PC-9 (cell line): ENCODE results near the gene PARVG. TPM values are rescaled to one million over a fixed set of nuclear protein-coding genes. Genes with fewer than 3 reads are reported as not detected.

ENCODE experiments used
- BruUV-seq: library from RNA; stranded (reverse); fragments of 400-500 nt; replicated peaks from 2 replicates; lab custom pipeline; 2021; lab: Mats Ljungman, UMichigan
- CTCF ChIA-PET: fragments of 300-600 bp; sonication (Branson Sonifier 250); formaldehyde crosslinking; loops from one replicate; lab custom pipeline; 2022; ENCODE audit warnings: antibody characterized with exemption; lab: Charles Lee
- POLR2A ChIA-PET: fragments of 300-600 bp; sonication (Branson Sonifier 250); formaldehyde crosslinking; loops from one replicate; lab custom pipeline; 2022; ENCODE audit warnings: antibody characterized with exemption; ENCODE audit not compliant: unreplicated experiment; lab: Charles Lee
- DNase-seq, 2 experiments: peaks; one replicate each; pipeline versions ENCODE4 v3.0.0 to v3.0.0-alpha.2; 2015 to 2022; ENCODE audit warnings: mixed read lengths in 1 of 2
- H2AFZ ChIP-seq: fragments of 200-600 bp; sonication (generic); 2 replicates; pipeline ENCODE4 v1.8.1; 2017; ENCODE audit warnings: antibody characterized with exemption
- H3F3A ChIP-seq: fragments of 200-600 bp; sonication (generic); 2 replicates; pipeline ENCODE4 v1.8.1; 2017; ENCODE audit warnings: antibody characterized with exemption, mild to moderate bottlenecking, low read depth; ENCODE audit not compliant: insufficient read depth
- H3K27ac ChIP-seq: fragments of 200-600 bp; sonication (generic); 2 replicates; pipeline ENCODE4 v1.6.1; 2016; ENCODE audit warnings: mixed run types
- H3K27me3 ChIP-seq: fragments of 200-600 bp; sonication (generic); 2 replicates; pipeline ENCODE4 v1.6.1; 2016; ENCODE audit warnings: low read depth, mixed run types; ENCODE audit not compliant: insufficient read depth
- H3K36me3 ChIP-seq: fragments of 200-600 bp; sonication (generic); 2 replicates; pipeline ENCODE4 v1.6.1; 2016; ENCODE audit warnings: low read depth, mixed run types
- H3K4me1 ChIP-seq: fragments of 200-600 bp; sonication (generic); replicated peaks from 2 replicates; pipeline ENCODE4 v1.6.1; 2016; ENCODE audit warnings: mixed run types; ENCODE audit not compliant: insufficient read depth
- H3K4me2 ChIP-seq: fragments of 200-600 bp; sonication (generic); 2 replicates; pipeline ENCODE4 v1.6.1; 2017; ENCODE audit warnings: mixed run types
- H3K4me3 ChIP-seq: fragments of 200-600 bp; sonication (generic); 2 replicates; pipeline ENCODE4 v1.6.1; 2016; ENCODE audit warnings: mixed run types
- H3K79me2 ChIP-seq: fragments of 200-600 bp; sonication (generic); 2 replicates; pipeline ENCODE4 v1.6.1; 2017; ENCODE audit warnings: low read depth, mixed run types
- H3K9me2 ChIP-seq: fragments of 200-600 bp; sonication (generic); 2 replicates; pipeline ENCODE4 v1.8.1; 2017; ENCODE audit warnings: mild to moderate bottlenecking; ENCODE audit not compliant: insufficient read depth
- H3K9me3 ChIP-seq: fragments of 200-600 bp; sonication (generic); 2 replicates; pipeline ENCODE4 v1.8.1; 2016; ENCODE audit warnings: low read depth; ENCODE audit not compliant: insufficient read depth
- H4K20me1 ChIP-seq: fragments of 200-600 bp; sonication (generic); 2 replicates; pipeline ENCODE4 v1.8.1; 2017; ENCODE audit not compliant: insufficient read depth
- CTCF ChIP-seq: fragments of 200-600 bp; sonication (generic); conservative IDR thresholded peaks from 2 replicates; pipeline ENCODE4 v1.6.1; 2017; ENCODE audit warnings: mixed run types, antibody characterized with exemption, mild to moderate bottlenecking, moderate library complexity
- EZH2 ChIP-seq: fragments of 200-600 bp; sonication (generic); IDR thresholded peaks from 2 replicates; pipeline ENCODE4 v1.8.0; 2017; ENCODE audit warnings: antibody characterized with exemption, low read depth
- intact Hi-C: fragments of 100-400 bp; cut with micrococcal nuclease; formaldehyde crosslinking; loops from one replicate; pipeline ENCODE4 v1.10.0; 2022; ENCODE audit not compliant: unreplicated experiment
- total RNA-seq: library from RNA; stranded (reverse); gene quantifications from 2 replicates; pipeline ENCODE4 v1.2.3, GENCODE V29; 2021

The PARVG gene
- total RNA-seq, 1 experiment from 2014 or later = not detected

DNA sequence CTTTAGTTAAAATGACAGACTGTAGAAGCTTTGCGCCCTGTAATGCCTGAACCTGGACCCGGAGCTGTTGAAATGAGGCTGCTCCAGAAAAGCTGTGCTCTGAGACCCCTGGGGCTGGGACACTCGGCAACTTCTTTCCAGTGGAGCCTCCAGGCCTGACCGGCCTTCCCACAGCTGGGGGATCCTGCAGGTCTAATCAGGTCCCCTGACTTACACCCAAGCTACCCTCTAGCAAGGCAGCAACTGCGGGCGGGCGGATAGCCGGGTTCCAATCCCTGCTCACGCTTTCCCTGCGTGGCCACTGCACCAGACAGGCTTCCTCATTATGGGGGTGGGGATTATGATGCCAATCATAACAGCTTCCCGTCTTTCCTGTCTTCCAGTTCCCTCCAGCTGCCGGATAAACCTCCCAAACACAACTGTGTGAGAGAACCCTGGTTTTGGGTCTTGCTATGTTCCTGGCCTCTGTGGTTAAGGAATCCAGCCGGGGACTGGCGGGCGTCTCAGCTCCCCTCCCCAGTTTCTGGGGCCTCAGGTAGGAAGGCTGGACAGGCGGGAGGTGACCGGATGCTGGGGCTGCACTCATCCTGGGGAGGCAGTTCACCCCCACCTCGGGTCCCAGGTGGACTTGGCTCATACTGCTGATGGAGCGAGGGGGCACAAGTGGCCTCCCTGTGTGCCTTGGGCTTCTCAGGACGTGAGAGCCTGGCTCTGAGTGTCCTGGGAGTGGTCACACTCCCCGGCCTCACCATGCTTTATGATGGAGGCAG lies 38.6 kb downstream of the PARVG start:
- no peaks in the 10 kb centered on the region for H3K36me3 ChIP-seq
- CTCF ChIA-PET = no interaction called here
- peaks cover 50% of the 10 kb centered on the region for H3K27me3 ChIP-seq
- intact Hi-C loops = no loop called here
- no peak for DNase-seq
- TF ChIP-seq EZH2 = no peak
- TF ChIP-seq CTCF = no peak
- no peaks in the 10 kb centered on the region for H3K9me2 ChIP-seq
- no peaks in the 10 kb centered on the region for H3K4me1 ChIP-seq
- no peaks in the 10 kb centered on the region; the same call in 1 of the 2 replicates for H3F3A ChIP-seq
- no peak overlapping the region for H3K4me2 ChIP-seq
- no peak overlapping the region for H3K27ac ChIP-seq
- no peaks in the 10 kb centered on the region for H4K20me1 ChIP-seq
- POLR2A ChIA-PET = no interaction called here
- no peaks in the 10 kb centered on the region for H3K9me3 ChIP-seq
- H3K79me2 ChIP-seq = no peaks in the 10 kb centered on the region
- BruUV-seq = no TSS peak
- no peak overlapping the region for H2AFZ ChIP-seq
- H3K4me3 ChIP-seq = no peak overlapping the region

DNA sequence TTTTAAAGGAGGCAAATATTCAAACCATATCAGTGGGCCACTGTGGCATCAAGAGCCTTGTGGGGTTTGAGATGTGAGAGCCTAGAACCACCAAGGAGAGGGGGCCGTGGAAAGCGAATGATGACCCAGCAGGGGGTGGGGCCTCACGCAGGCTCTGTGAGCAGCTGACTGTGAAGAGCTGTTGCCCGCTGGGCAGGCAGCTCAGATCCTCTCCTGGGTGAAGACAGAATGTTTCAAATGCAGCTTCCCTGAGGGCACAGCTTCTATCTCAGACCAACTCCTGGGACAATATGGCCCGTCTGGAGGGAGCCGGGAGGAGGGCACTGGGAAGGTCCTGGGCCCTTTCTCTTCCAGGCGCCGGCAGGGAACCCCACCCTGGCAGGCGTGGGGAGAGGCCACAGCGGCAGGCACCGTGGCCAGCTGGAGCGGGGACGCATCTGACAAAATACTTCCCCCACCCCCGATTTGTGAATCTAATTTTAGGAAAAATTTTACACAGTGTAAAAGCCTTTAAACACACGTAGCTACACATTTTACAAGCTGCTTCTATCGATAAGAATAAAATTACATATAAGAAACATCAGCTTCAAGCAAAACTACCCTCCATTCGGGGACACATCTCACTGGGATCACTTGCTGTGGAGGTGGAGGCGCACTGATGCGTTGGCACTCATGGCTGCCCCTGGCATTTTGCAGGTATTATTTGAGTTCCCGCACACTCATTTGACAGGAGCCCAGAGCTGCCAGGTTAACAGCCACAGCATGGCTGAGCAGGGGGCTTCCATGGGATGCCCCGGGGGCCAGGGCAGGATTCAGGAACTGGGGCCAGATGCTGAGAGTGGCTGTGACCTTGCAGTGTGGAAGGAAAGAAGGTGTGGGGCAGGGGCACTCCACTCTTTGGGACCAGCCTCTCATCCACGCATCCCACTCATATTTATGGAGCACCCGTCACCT lies 40.3 kb downstream of the PARVG start:
- peaks cover 55% of the 10 kb centered on the region for H3K27me3 ChIP-seq
- no TSS peak for BruUV-seq
- ChIA-PET POLR2A (no interaction called here), CTCF (no interaction called here)
- H3K79me2 ChIP-seq = no peaks in the 10 kb centered on the region
- no peak overlapping the region for H3K4me3 ChIP-seq
- no peaks in the 10 kb centered on the region for H3K4me1 ChIP-seq
- H3K9me2 ChIP-seq = no peaks in the 10 kb centered on the region
- no peaks in the 10 kb centered on the region for H3K36me3 ChIP-seq
- no peak overlapping the region for H2AFZ ChIP-seq
- intact Hi-C loops = no loop called here
- H3K4me2 ChIP-seq = no peak overlapping the region
- H3K27ac ChIP-seq = no peak overlapping the region
- no peaks in the 10 kb centered on the region for H3K9me3 ChIP-seq
- H3F3A ChIP-seq = no peaks in the 10 kb centered on the region; the same call in 1 of the 2 replicates
- no peaks in the 10 kb centered on the region for H4K20me1 ChIP-seq
- DNase-seq = no peak
- TF ChIP-seq EZH2 (no peak), CTCF (no peak)

GRCh38 chr22:44221710-44222475 lies 41.2 kb downstream of the PARVG start:
- BruUV-seq = no TSS peak
- POLR2A ChIA-PET = no interaction called here
- H3K27me3 ChIP-seq = peaks cover 55% of the 10 kb centered on the region

More at GRCh38 chr22:44221710-44222475, 41.2 kb downstream of the PARVG start:
- Histone ChIP-seq H2AFZ (no peak overlapping the region), H3K36me3 (no peaks in the 10 kb centered on the region), H3F3A (no peaks in the 10 kb centered on the region), H3K4me2 (no peak overlapping the region), H3K4me1 (no peaks in the 10 kb centered on the region), H3K79me2 (no peaks in the 10 kb centered on the region), H3K9me2 (no peaks in the 10 kb centered on the region), H3K9me3 (no peaks in the 10 kb centered on the region), H3K27ac (no peak overlapping the region), H3K4me3 (no peak overlapping the region), H4K20me1 (no peaks in the 10 kb centered on the region)
- TF ChIP-seq EZH2 (no peak), CTCF (no peak)
- CTCF ChIA-PET = interaction anchor here (0.6 kb wide), 1 partner anchor 209 kb away, joined by 3 read pairs; no protein-coding TSS in a partner anchor
- intact Hi-C loops = no loop called here
- no peak for DNase-seq
